ENCODE data around the gene SLC22A31.

GRCh38 chr16:89178453-89179147 is 21.7 kb downstream of the SLC22A31 start:
- TF ChIP-seq CTCF (IDR thresholded peaks at IDR 0.05; ENCODE audit: low read length) (no peak), EZH2 (IDR thresholded peaks at IDR 0.05; ENCODE audit: borderline replicate concordance, low read length) (no peak)

Data from OCI-LY1 (cell line).